HL-60 (cell line): ENCODE measurements around the gene FKBP1B.

Experiments used
- CTCF ChIP-seq: IDR thresholded peaks from one replicate; pipeline ENCODE4 v1.5.1; 2011; ENCODE audit warnings: low read length, control low read depth, inconsistent platforms; ENCODE audit not compliant: insufficient read depth
- GABPA ChIP-seq: IDR thresholded peaks from 2 replicates; pipeline ENCODE4 v1.6.1; 2012; ENCODE audit warnings: low read depth
- POLR2AphosphoS5 ChIP-seq: IDR thresholded peaks from 2 replicates; pipeline ENCODE4 v1.6.1; 2012; ENCODE audit warnings: low read depth
- REST ChIP-seq: IDR thresholded peaks from 2 replicates; pipeline ENCODE4 v1.6.1; 2012; ENCODE audit warnings: low read depth; ENCODE audit not compliant: insufficient replicate concordance

- TF ChIP-seq CTCF: no peak
- TF ChIP-seq POLR2AphosphoS5: no peak
- TF ChIP-seq GABPA: no peak
- no peak for TF ChIP-seq REST
Measured at GRCh38 chr2:24073816-24074215, 24.3 kb downstream of the FKBP1B start.
